ENCODE measurements around the gene GIT1. TPM values are rescaled to one million over a fixed set of nuclear protein-coding genes. Genes with fewer than 3 reads are reported as not detected.

The GIT1 gene
- total RNA-seq, 1 experiment from 2014 or later = 24.2 TPM

- Histone ChIP-seq H3K27me3 (ENCODE audit: low read length) (no peaks in the 10 kb centered on the region), H3F3A (ENCODE audit: low read length, unreplicated experiment) (no peaks in the 10 kb centered on the region), H3K9ac (ENCODE audit: low read length) (no peak overlapping the region), H3K4me2 (ENCODE audit: low read length) (no peak overlapping the region), H4K20me1 (ENCODE audit: low read length) (no peaks in the 10 kb centered on the region), H3K79me2 (ENCODE audit: low read length) (no peaks in the 10 kb centered on the region), H3K27ac (ENCODE audit: low read length) (no peak overlapping the region), H3K9me3 (ENCODE audit: low read length) (no peaks in the 10 kb centered on the region), H3K36me3 (ENCODE audit: low read depth, low read length) (no peaks in the 10 kb centered on the region), H3K4me1 (ENCODE audit: insufficient read depth, low read length) (no peaks in the 10 kb centered on the region), H2AFZ (ENCODE audit: low read length) (no peak overlapping the region), H3K9me2 (replicated peaks; ENCODE audit: low read length) (no peaks in the 10 kb centered on the region), H3K4me3 (ENCODE audit: low read length) (no peak overlapping the region)
- intact Hi-C loops (cut with micrococcal nuclease) = no loop called here
- POLR2A ChIA-PET (ENCODE audit: unreplicated experiment) = no interaction called here
- CTCF ChIA-PET = no interaction called here
- TF ChIP-seq CTCF (conservative IDR thresholded peaks at IDR 0.05; ENCODE audit: low read depth, low read length) (no peak), EZH2phosphoT487 (IDR thresholded peaks at IDR 0.05; ENCODE audit: borderline replicate concordance, low read length) (no peak), EZH2 (IDR thresholded peaks at IDR 0.05; ENCODE audit: low read length, unreplicated experiment) (no peak)
- no TSS peak for BruUV-seq (replicated peaks)
- no peak for ATAC-seq
- no peak for DNase-seq
These were observed 45.4 kb downstream of the GIT1 start for GRCh38 chr17:29544066-29544465.

- POLR2A ChIA-PET (ENCODE audit: unreplicated experiment) = no interaction called here
- TF ChIP-seq EZH2 (IDR thresholded peaks at IDR 0.05; ENCODE audit: low read length, unreplicated experiment) (no peak), EZH2phosphoT487 (IDR thresholded peaks at IDR 0.05; ENCODE audit: borderline replicate concordance, low read length) (no peak), CTCF (conservative IDR thresholded peaks at IDR 0.05; ENCODE audit: low read depth, low read length) (no peak)
- Histone ChIP-seq H3K4me2 (ENCODE audit: low read length) (no peak overlapping the region), H3K4me3 (ENCODE audit: low read length) (no peak overlapping the region), H3K9me2 (replicated peaks; ENCODE audit: low read length) (no peaks in the 10 kb centered on the region), H2AFZ (ENCODE audit: low read length) (no peak overlapping the region), H3K4me1 (ENCODE audit: insufficient read depth, low read length) (no peaks in the 10 kb centered on the region), H3K27me3 (ENCODE audit: low read length) (no peaks in the 10 kb centered on the region), H3K9me3 (ENCODE audit: low read length) (no peaks in the 10 kb centered on the region), H3K9ac (ENCODE audit: low read length) (no peak overlapping the region), H3F3A (ENCODE audit: low read length, unreplicated experiment) (no peaks in the 10 kb centered on the region), H3K79me2 (ENCODE audit: low read length) (no peaks in the 10 kb centered on the region), H4K20me1 (ENCODE audit: low read length) (no peaks in the 10 kb centered on the region), H3K27ac (ENCODE audit: low read length) (no peak overlapping the region), H3K36me3 (ENCODE audit: low read depth, low read length) (no peaks in the 10 kb centered on the region; the same call in 1 of the 2 replicates)
- ATAC-seq = no peak
- no TSS peak for BruUV-seq (replicated peaks)
- intact Hi-C loops (cut with micrococcal nuclease) = no loop called here
- CTCF ChIA-PET = interaction anchor here (0.8 kb wide), 1 partner anchor 164 kb away, joined by 4 read pairs; no protein-coding TSS in a partner anchor
- no peak for DNase-seq
These were observed 55.5 kb downstream of the GIT1 start for GRCh38 chr17:29533976-29534375.

GRCh38 chr17:29526322-29526721 is 63.1 kb downstream of the GIT1 start:
- ChIA-PET CTCF (no interaction called here), POLR2A (ENCODE audit: unreplicated experiment) (no interaction called here)
- Histone ChIP-seq H3K4me3 (ENCODE audit: low read length) (no peak overlapping the region), H3K27ac (ENCODE audit: low read length) (no peak overlapping the region), H3K9ac (ENCODE audit: low read length) (no peak overlapping the region), H3K79me2 (ENCODE audit: low read length) (no peaks in the 10 kb centered on the region), H3F3A (ENCODE audit: low read length, unreplicated experiment) (no peaks in the 10 kb centered on the region), H3K4me1 (ENCODE audit: insufficient read depth, low read length) (no peaks in the 10 kb centered on the region), H3K36me3 (ENCODE audit: low read depth, low read length) (no peaks in the 10 kb centered on the region), H4K20me1 (ENCODE audit: low read length) (no peaks in the 10 kb centered on the region), H3K27me3 (ENCODE audit: low read length) (no peaks in the 10 kb centered on the region), H3K4me2 (ENCODE audit: low read length) (no peak overlapping the region), H2AFZ (ENCODE audit: low read length) (no peak overlapping the region), H3K9me3 (ENCODE audit: low read length) (no peaks in the 10 kb centered on the region), H3K9me2 (replicated peaks; ENCODE audit: low read length) (no peaks in the 10 kb centered on the region)
- ATAC-seq = no peak; the same call in 1 of the 2 replicates
- no TSS peak for BruUV-seq (replicated peaks)
- no peak for DNase-seq
- intact Hi-C loops (cut with micrococcal nuclease) = no loop called here
- no peak for TF ChIP-seq EZH2 (IDR thresholded peaks at IDR 0.05; ENCODE audit: low read length, unreplicated experiment)
- no peak for TF ChIP-seq EZH2phosphoT487 (IDR thresholded peaks at IDR 0.05; ENCODE audit: borderline replicate concordance, low read length)
- no peak for TF ChIP-seq CTCF (conservative IDR thresholded peaks at IDR 0.05; ENCODE audit: low read depth, low read length)
